ENCODE results near the gene SUMO2. TPM values are rescaled to one million over a fixed set of nuclear protein-coding genes. Genes with fewer than 3 reads are reported as not detected.
A peak's percentile ranks its signal among the peaks of the same experiment; 100 is the strongest.
"Not testable (repeated sequence)": the region's sequence is repeated elsewhere in the genome, so short reads cannot be mapped to it uniquely, and the experiment has no call there.

The SUMO2 gene
- total and polyA plus RNA-seq, 2 of the 8 experiments (the other 6 are each of a cell fraction or from before 2014, with no cell fraction given): 184 to 779 TPM

DNA sequence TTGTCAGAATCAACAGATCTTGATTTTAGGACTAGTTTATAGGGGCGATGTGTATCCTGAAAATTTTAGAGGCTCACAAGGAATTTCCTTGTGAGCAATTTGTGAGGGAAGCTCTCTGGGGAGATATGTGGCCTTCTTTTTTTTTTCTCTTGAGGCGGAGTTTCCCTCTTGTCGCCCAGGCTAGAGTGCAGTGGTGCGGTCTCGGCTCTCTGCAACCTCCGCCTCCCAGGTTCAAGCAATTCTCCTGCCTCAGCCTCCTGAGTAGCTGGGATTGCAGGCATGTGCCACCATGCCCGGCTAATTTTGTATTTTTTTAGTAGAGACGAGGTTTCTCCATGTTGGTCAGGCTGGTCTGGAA lies 24.3 kb upstream of the SUMO2 start:
- H2AFZ ChIP-seq (ENCODE audit: low read length); H4K5ac ChIP-seq (ENCODE audit: insufficient read length, low read depth, low read length); H4K91ac ChIP-seq (replicated peaks; ENCODE audit: insufficient read length, low read length); H2BK20ac ChIP-seq (ENCODE audit: low read length); H2BK5ac ChIP-seq (ENCODE audit: low read depth, low read length); H2BK12ac ChIP-seq (ENCODE audit: low read depth, low read length); H3K4me2 ChIP-seq (ENCODE audit: insufficient read depth in 1 of 2, low read depth in 2 of 2, low read length in 2 of 2); H3K4me1 ChIP-seq (replicated peaks in 1 of 4; ENCODE audit: control insufficient read depth in 3 of 4, insufficient read depth in 4 of 4, low read length in 3 of 4); H3K18ac ChIP-seq (ENCODE audit: extremely low read depth, low read length); FAIRE-seq; H2BK120ac ChIP-seq (replicated peaks; ENCODE audit: low read depth, low read length); H3K79me1 ChIP-seq (ENCODE audit: low read depth, low read length); H3K9me3 ChIP-seq (ENCODE audit: insufficient read depth in 2 of 2, low read depth in 1 of 2, low read length in 1 of 2); H3K14ac ChIP-seq (ENCODE audit: insufficient read length); H2AK5ac ChIP-seq (ENCODE audit: low read depth, low read length); H3K27ac ChIP-seq (ENCODE audit: low read depth, low read length); H3K4ac ChIP-seq (replicated peaks; ENCODE audit: insufficient read length, low read depth, low read length); DNase-seq (ENCODE audit: low read depth in 1 of 2, low spot score in 2 of 2); H3K23me2 ChIP-seq (ENCODE audit: low read depth, low read length); H3K56ac ChIP-seq (replicated peaks; ENCODE audit: insufficient read length, low read depth, low read length); H3K23ac ChIP-seq (ENCODE audit: insufficient read length); H4K8ac ChIP-seq (ENCODE audit: extremely low read depth, insufficient read depth, low read length); H3K9ac ChIP-seq (replicated peaks in 1 of 4; ENCODE audit: extremely low read depth in 1 of 4, low read depth in 3 of 4, low read length in 3 of 4); H3K27me3 ChIP-seq (replicated peaks in 1 of 4; ENCODE audit: control insufficient read depth in 3 of 4, extremely low read depth in 1 of 4, insufficient read depth in 3 of 4, low read length in 3 of 4); H4K20me1 ChIP-seq (replicated peaks in 1 of 2; ENCODE audit: control insufficient read depth in 1 of 2, insufficient read depth in 2 of 2, low read length in 2 of 2); H2BK15ac ChIP-seq (ENCODE audit: low read length): not testable (repeated sequence)
- ChIA-PET CTCF (ENCODE audit: partially characterized antibody) (interaction anchor here (0.6 to 4.0 kb wide), 9 partner anchors 13 to 205 kb away, joined by 3 to 30 read pairs (median 3); no protein-coding TSS in a partner anchor), POLR2A (ENCODE audit: partially characterized antibody) (interaction anchor here (0.6 to 4.2 kb wide), 12 partner anchors 9 to 455 kb away, joined by 3 to 29 read pairs (median 3); partner anchors contain the start of genes GGA3, JPT1, MRPL58 and MRPS7)
- WGBS, 2 experiments (ENCODE audit: extremely low coverage in 1 of 2, insufficient coverage in 1 of 2, insufficient read length in 1 of 2, insufficient replicate concordance in 2 of 2, low coverage in 1 of 2, low lambda C conversion rate in 2 of 2, missing lambda C conversion rate in 1 of 2): 95% methylated on average over 8 of the region's 8 CpGs; no CpG with 5 or more reads in 1 of the 2 experiments
- peaks cover 7 to 24% (median 19%) of the 10 kb centered on the region in 4 experiments; a peak in 7 of 8 replicates for H3K36me3 ChIP-seq (ENCODE audit: control insufficient read depth in 2 of 4, insufficient read depth in 4 of 4, low read length in 3 of 4)
- peak overlapping the region in 3 of 4 experiments; percentile 10 to 92 (median 26); a peak in 3 of 8 replicates for H3K4me3 ChIP-seq (ENCODE audit: extremely low read depth in 1 of 4, insufficient read depth in 2 of 4, low read depth in 3 of 4, low read length in 4 of 4)
- peaks cover 6 to 38% of the 10 kb centered on the region in 2 experiments for H3K79me2 ChIP-seq (ENCODE audit: control insufficient read depth in 1 of 2, insufficient read depth in 2 of 2, low read length in 2 of 2)

All from H1 (cell line).